HCT116 (cell line): ENCODE results near the gene HOXA13. TPM values are rescaled to one million over a fixed set of nuclear protein-coding genes. Genes with fewer than 3 reads are reported as not detected.

Source experiments
- ATAC-seq: fragments of 200-7000 bp; cut with Tn5 transposase; 2 replicates; pipeline ENCODE4 v1.9.1; 2020; ENCODE audit warnings: mild to moderate bottlenecking, moderate library complexity
- BruUV-seq: library from RNA; stranded (reverse); fragments of 400-500 nt; replicated peaks from 2 replicates; lab custom pipeline; 2021; lab: Mats Ljungman, UMichigan
- CTCF ChIA-PET: fragments of 300-600 bp; sonication (Branson Sonifier 250); formaldehyde crosslinking; loops from one replicate; lab custom pipeline; 2021; ENCODE audit warnings: antibody characterized with exemption; lab: Charles Lee
- POLR2A ChIA-PET: fragments of 300-600, 350-600 bp; sonication (Branson Sonifier 250); formaldehyde crosslinking; loops from one replicate; lab custom pipeline; 2021; ENCODE audit warnings: antibody characterized with exemption; lab: Charles Lee
- RAD21 ChIA-PET, 2 experiments: fragments of 300-600 bp; sonication (Branson Sonifier 250); formaldehyde crosslinking; loops; one replicate each; lab custom pipeline; 2023; ENCODE audit warnings: low total read pairs in 2 of 2; ENCODE audit not compliant: uncharacterized antibody in 2 of 2, unreplicated experiment in 2 of 2, low non-redundant PET in 1 of 2; lab: Charles Lee
- DNase-seq: peaks from one replicate; pipeline ENCODE4 v3.0.0-alpha.2; 2010; ENCODE audit warnings: low read depth, low spot score
- H2AFZ ChIP-seq: fragments of 200-600 bp; shearing (Covaris generic), sonication (generic); 2 replicates; pipeline ENCODE4 v1.6.1; 2017; ENCODE audit warnings: low read depth, mixed run types, mixed read lengths, antibody characterized with exemption, low read length; ENCODE audit not compliant: poor library complexity, severe bottlenecking
- H3K27ac ChIP-seq: 2 replicates; pipeline ENCODE4 v1.5.1; 2012; ENCODE audit warnings: low read depth, low read length
- H3K27me3 ChIP-seq: fragments of 200-600 bp; sonication (generic); 2 replicates; pipeline ENCODE4 v1.6.1; 2016; ENCODE audit warnings: mixed run types, low read length, mixed read lengths; ENCODE audit not compliant: insufficient read depth
- H3K36me3 ChIP-seq, 2 experiments: fragments of 200-500 bp in 1 of 2; fragments of 200-600 bp in 1 of 2; sonication (Bioruptor generic) in 1 of 2; sonication (generic) in 1 of 2; 2 replicates each; pipeline versions ENCODE4 v1.5.1 to v1.6.1; 2014 to 2016; ENCODE audit warnings: low read length in 2 of 2, inconsistent platforms in 1 of 2, mixed read lengths in 1 of 2, mixed run types in 1 of 2; ENCODE audit not compliant: insufficient read depth in 2 of 2, control insufficient read depth in 1 of 2
- H3K4me1 ChIP-seq, 2 experiments: fragments of 200-600 bp in 1 of 2; sonication (generic) in 1 of 2; 2 replicates each; pipeline versions ENCODE4 v1.5.1 to v1.6.1; 2012 to 2017; ENCODE audit warnings: low read length in 2 of 2, inconsistent platforms in 1 of 2, mild to moderate bottlenecking in 1 of 2, mixed read lengths in 1 of 2, mixed run types in 1 of 2, moderate library complexity in 1 of 2; ENCODE audit not compliant: insufficient read depth in 2 of 2, control insufficient read depth in 1 of 2
- H3K4me2 ChIP-seq: fragments of 200-600 bp; sonication (generic); 2 replicates; pipeline ENCODE4 v1.6.1; 2017; ENCODE audit warnings: mixed run types, low read length, mixed read lengths
- H3K4me3 ChIP-seq, 2 experiments: fragments of 200-600 bp in 1 of 2; sonication (generic) in 1 of 2; replicated peaks in 1 of 2; 2 replicates each; pipeline ENCODE4 v1.5.1; 2011 to 2016; ENCODE audit warnings: low read length in 2 of 2, control low read depth in 1 of 2, low read depth in 1 of 2, mild to moderate bottlenecking in 1 of 2, mixed read lengths in 1 of 2, mixed run types in 1 of 2
- H3K79me2 ChIP-seq: fragments of 200-600 bp; sonication (generic); 2 replicates; pipeline ENCODE4 v1.6.1; 2017; ENCODE audit warnings: mild to moderate bottlenecking, mixed run types, low read length, moderate library complexity, mixed read lengths; ENCODE audit not compliant: insufficient read depth
- H3K9ac ChIP-seq: fragments of 200-600 bp; sonication (generic); 2 replicates; pipeline ENCODE4 v1.6.1; 2016; ENCODE audit warnings: low read length, mixed read lengths
- H3K9me2 ChIP-seq: fragments of 200-600 bp; sonication (generic), shearing (Covaris generic); 2 replicates; pipeline ENCODE4 v1.6.1; 2017; ENCODE audit warnings: mixed run types, mild to moderate bottlenecking, moderate library complexity; ENCODE audit not compliant: insufficient read depth
- H3K9me3 ChIP-seq, 2 experiments: fragments of 200-500 bp in 1 of 2; fragments of 200-600 bp in 1 of 2; sonication (Bioruptor generic) in 1 of 2; sonication (generic) in 1 of 2; 2 replicates each; pipeline ENCODE4 v1.6.1; 2014 to 2017; ENCODE audit warnings: low read length in 2 of 2, mixed read lengths in 2 of 2, inconsistent platforms in 1 of 2, low read depth in 1 of 2, mild to moderate bottlenecking in 1 of 2, mixed run types in 1 of 2, moderate library complexity in 1 of 2; ENCODE audit not compliant: control insufficient read depth in 1 of 2, insufficient read depth in 1 of 2
- H4K20me1 ChIP-seq: fragments of 200-600 bp; sonication (generic), shearing (Covaris generic); 2 replicates; pipeline ENCODE4 v1.6.1; 2017; ENCODE audit warnings: mixed run types, mild to moderate bottlenecking, moderate library complexity; ENCODE audit not compliant: insufficient read depth
- EZH2phosphoT487 ChIP-seq: fragments of 200-600 bp; IDR thresholded peaks from 2 replicates; pipeline ENCODE4 v1.6.1; 2018; ENCODE audit warnings: antibody characterized with exemption, borderline replicate concordance
- POLR2A ChIP-seq: IDR thresholded peaks from 2 replicates; pipeline ENCODE4 v1.7.0; 2011; ENCODE audit warnings: borderline replicate concordance; ENCODE audit not compliant: insufficient read depth, insufficient read length; ENCODE audit errors: extremely low read depth
- POLR2AphosphoS5 ChIP-seq: IDR thresholded peaks from 2 replicates; pipeline ENCODE4 v1.6.1; 2011; ENCODE audit warnings: mild to moderate bottlenecking, low read depth, low read length, moderate library complexity
- SRF ChIP-seq: IDR thresholded peaks from 2 replicates; pipeline ENCODE4 v1.6.1; 2012; ENCODE audit warnings: low read depth
- intact Hi-C: fragments of 100-400 bp; cut with micrococcal nuclease; formaldehyde crosslinking; loops from 2 replicates; pipeline ENCODE4 v1.10.0; 2022
- total RNA-seq: library from RNA; stranded (reverse); gene quantifications from one replicate; pipeline ENCODE4 v1.2.1, GENCODE V29; 2021; ENCODE audit not compliant: unreplicated experiment
- TF ChIP-seq, protein P1 (sequence below): IDR thresholded peaks from 2 replicates; pipeline ENCODE4 v1.6.1; 2012; ENCODE audit warnings: low read depth
- TF ChIP-seq, protein P2 (sequence below): IDR thresholded peaks from 2 replicates; pipeline ENCODE4 v1.6.1; 2012

HOXA13 gene
- total RNA-seq, 1 experiment from 2014 or later = 3.6 TPM

DNA sequence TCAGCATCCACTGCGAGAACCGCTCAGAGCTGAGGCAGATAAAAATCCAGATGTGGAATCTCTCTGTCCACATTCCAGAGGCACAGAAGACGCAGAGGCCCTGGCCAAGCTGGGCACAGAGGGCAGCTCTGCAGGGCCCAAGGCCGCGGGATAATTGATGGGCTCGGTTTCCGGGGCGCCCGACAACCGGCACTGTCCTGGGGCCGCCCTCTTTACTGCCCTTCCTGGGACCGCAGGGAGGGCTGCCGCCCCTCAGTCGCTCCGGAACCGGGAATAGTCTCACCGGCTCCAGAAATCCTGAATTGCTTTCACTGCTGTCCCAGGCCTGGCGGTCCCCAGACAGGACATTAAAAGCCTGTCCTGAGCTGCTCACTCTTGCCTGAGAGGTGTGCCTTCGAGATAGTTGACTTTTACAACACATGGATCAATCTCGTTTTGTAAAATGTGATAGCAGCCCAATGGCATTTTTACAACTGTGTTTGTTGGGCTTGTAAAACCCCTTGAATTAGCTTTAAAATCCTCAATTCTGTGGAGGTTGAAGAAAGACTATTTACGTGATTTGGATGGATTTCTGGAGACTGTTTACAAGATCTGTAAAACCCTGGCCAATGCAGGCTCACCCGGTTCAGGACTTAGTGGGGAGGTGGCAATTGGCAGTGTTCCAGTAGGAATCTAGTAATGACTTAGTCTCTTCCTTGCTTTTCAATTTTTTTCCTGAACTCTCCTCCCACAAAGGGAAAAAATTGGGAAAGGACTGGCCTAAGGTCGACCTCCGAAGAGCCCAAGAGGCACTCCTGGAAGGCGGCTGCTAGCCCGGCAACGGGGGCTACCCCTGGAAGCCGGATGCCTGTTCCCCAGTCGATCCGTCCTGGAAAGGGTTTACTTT lies 50.9 kb downstream of the HOXA13 start (continued):
- TF ChIP-seq, protein P1, sequence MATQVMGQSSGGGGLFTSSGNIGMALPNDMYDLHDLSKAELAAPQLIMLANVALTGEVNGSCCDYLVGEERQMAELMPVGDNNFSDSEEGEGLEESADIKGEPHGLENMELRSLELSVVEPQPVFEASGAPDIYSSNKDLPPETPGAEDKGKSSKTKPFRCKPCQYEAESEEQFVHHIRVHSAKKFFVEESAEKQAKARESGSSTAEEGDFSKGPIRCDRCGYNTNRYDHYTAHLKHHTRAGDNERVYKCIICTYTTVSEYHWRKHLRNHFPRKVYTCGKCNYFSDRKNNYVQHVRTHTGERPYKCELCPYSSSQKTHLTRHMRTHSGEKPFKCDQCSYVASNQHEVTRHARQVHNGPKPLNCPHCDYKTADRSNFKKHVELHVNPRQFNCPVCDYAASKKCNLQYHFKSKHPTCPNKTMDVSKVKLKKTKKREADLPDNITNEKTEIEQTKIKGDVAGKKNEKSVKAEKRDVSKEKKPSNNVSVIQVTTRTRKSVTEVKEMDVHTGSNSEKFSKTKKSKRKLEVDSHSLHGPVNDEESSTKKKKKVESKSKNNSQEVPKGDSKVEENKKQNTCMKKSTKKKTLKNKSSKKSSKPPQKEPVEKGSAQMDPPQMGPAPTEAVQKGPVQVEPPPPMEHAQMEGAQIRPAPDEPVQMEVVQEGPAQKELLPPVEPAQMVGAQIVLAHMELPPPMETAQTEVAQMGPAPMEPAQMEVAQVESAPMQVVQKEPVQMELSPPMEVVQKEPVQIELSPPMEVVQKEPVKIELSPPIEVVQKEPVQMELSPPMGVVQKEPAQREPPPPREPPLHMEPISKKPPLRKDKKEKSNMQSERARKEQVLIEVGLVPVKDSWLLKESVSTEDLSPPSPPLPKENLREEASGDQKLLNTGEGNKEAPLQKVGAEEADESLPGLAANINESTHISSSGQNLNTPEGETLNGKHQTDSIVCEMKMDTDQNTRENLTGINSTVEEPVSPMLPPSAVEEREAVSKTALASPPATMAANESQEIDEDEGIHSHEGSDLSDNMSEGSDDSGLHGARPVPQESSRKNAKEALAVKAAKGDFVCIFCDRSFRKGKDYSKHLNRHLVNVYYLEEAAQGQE = no peak
- TF ChIP-seq SRF (no peak), POLR2A (no peak)
- TF ChIP-seq, protein P2, sequence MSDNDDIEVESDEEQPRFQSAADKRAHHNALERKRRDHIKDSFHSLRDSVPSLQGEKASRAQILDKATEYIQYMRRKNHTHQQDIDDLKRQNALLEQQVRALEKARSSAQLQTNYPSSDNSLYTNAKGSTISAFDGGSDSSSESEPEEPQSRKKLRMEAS = no peak
- TF ChIP-seq, all 23 proteins: peak for 0

DNA sequence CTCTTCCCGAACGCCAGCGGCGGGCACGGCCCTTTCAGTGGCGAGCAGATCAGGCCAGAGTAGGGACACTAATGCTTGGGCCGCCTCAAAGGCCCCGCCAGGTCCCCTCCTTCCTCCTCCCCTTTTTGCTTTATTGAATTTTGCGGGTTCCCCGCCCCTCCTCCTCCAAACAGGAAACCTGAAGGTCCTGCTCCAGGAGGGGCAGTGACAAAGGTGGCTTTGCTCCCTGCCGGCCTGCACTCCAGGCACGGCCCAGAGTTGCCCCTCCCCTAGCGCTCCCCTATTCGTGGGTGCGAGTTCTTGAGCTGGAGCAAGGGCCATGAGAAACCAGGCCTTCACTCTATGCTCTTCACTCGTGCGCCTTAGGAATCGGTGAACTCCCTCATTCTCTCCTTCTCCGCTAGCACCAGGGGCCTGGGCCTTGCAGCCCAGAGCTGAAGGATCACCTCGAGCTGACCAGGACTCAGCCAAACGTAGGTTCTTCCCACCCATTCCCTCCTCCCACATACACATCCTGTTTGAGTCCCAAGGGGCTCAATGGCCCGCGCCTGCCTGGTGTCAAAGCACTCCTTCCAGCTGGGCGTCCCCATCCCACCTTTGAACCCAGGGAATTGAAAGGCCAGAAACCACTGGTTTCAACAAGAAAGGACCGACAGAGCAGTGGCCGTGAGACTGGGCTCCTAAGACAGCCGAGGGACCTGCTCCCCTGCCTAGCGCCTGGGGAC lies 51.7 kb downstream of the HOXA13 start:
- Histone ChIP-seq H3K79me2 (peaks cover 45% of the 10 kb centered on the region), H3K4me3 (peak overlapping the region; percentile 40 to 71), H3K27ac (peak overlapping the region; percentile 82), H3K9me2 (no peaks in the 10 kb centered on the region), H3K4me2 (peak overlapping the region; percentile 95), H2AFZ (no peak overlapping the region), H3K27me3 (no peaks in the 10 kb centered on the region), H4K20me1 (no peaks in the 10 kb centered on the region), H3K36me3 (peaks cover 6 to 12% of the 10 kb centered on the region in 2 experiments; a peak in 2 of 4 replicates), H3K4me1 (peaks cover 25 to 57% of the 10 kb centered on the region in 2 experiments), H3K9ac (peak overlapping the region; percentile 74), H3K9me3 (no peaks in the 10 kb centered on the region)
- intact Hi-C loops = no loop called here
- no TSS peak for BruUV-seq
- ChIA-PET RAD21 (interaction anchor here in 1 of 2 experiments (0.6 kb wide), 1 partner anchor 13 kb away, joined by 3 read pairs; no protein-coding TSS in a partner anchor), CTCF (interaction anchor here (0.6 to 3.7 kb wide), 3 partner anchors 13 to 461 kb away, joined by 3 to 27 read pairs (median 10); no protein-coding TSS in a partner anchor), POLR2A (no interaction called here)
- TF ChIP-seq SRF (no peak), EZH2phosphoT487 (no peak), POLR2AphosphoS5 (0 out of 2 replicates have a peak, but pooled peaks have one; percentile 31)
- ATAC-seq = peak; percentile 36
- DNase-seq = no peak
